ENCODE measurements around the gene NFAT5. TPM values are rescaled to one million over a fixed set of nuclear protein-coding genes. Genes with fewer than 3 reads are reported as not detected.
A peak's percentile ranks its signal among the peaks of the same experiment; 100 is the strongest.

The NFAT5 gene
- total RNA-seq, 3 donors from 2014 or later, result 29.1 to 48.4 (median 39.8) TPM

- no peaks in the 10 kb centered on the region for H3K4me1 ChIP-seq (ENCODE audit: low read depth)
- no peak overlapping the region for H3K4me3 ChIP-seq
- no peaks in the 10 kb centered on the region for H3K9me3 ChIP-seq
- no peak for TF ChIP-seq CTCF (IDR thresholded peaks at IDR 0.05)
- intact Hi-C loops (cut with DNase I, micrococcal nuclease), result no loop called here
- no peaks in the 10 kb centered on the region for H3K36me3 ChIP-seq (ENCODE audit: low read depth)
- DNase-seq (no peak), ATAC-seq (no peak)
Measured at GRCh38 chr16:69598045-69598444, 32.3 kb downstream of the NFAT5 start.

GRCh38 chr16:69599731-69600130, 34.0 kb downstream of the NFAT5 start:
- Histone ChIP-seq H3K4me1 (ENCODE audit: low read depth) (no peaks in the 10 kb centered on the region), H3K4me3 (no peak overlapping the region), H3K9me3 (no peaks in the 10 kb centered on the region), H3K36me3 (ENCODE audit: low read depth) (no peaks in the 10 kb centered on the region)
- TF ChIP-seq CTCF (IDR thresholded peaks at IDR 0.05), result no peak
- DNase-seq (no peak), ATAC-seq (no peak)
- intact Hi-C loops (cut with DNase I, micrococcal nuclease), result no loop called here

GRCh38 chr16:69600202-69600601, 34.4 kb downstream of the NFAT5 start:
- no peak overlapping the region for H3K4me3 ChIP-seq
- H3K9me3 ChIP-seq, result no peaks in the 10 kb centered on the region
- ATAC-seq, result peak; percentile 33
- H3K4me1 ChIP-seq (ENCODE audit: low read depth), result no peaks in the 10 kb centered on the region
- no peak for TF ChIP-seq CTCF (IDR thresholded peaks at IDR 0.05)
- no peak for DNase-seq
- intact Hi-C loops (cut with DNase I, micrococcal nuclease), result no loop called here
- H3K36me3 ChIP-seq (ENCODE audit: low read depth), result no peaks in the 10 kb centered on the region

GRCh38 chr16:69601250-69601649, 35.5 kb downstream of the NFAT5 start:
- ATAC-seq (no peak), DNase-seq (no peak)
- intact Hi-C loops (cut with DNase I, micrococcal nuclease), result no loop called here
- Histone ChIP-seq H3K4me1 (ENCODE audit: low read depth) (no peaks in the 10 kb centered on the region), H3K9me3 (no peaks in the 10 kb centered on the region), H3K36me3 (ENCODE audit: low read depth) (no peaks in the 10 kb centered on the region), H3K4me3 (no peak overlapping the region)
- TF ChIP-seq CTCF (IDR thresholded peaks at IDR 0.05), result no peak

- ATAC-seq (no peak), DNase-seq (no peak)
- H3K36me3 ChIP-seq (ENCODE audit: low read depth), result no peaks in the 10 kb centered on the region
- no peak for TF ChIP-seq CTCF (IDR thresholded peaks at IDR 0.05)
- intact Hi-C loops (cut with DNase I, micrococcal nuclease), result no loop called here
- H3K4me1 ChIP-seq (ENCODE audit: low read depth), result no peaks in the 10 kb centered on the region
- no peaks in the 10 kb centered on the region for H3K9me3 ChIP-seq
- H3K4me3 ChIP-seq, result no peak overlapping the region
Measured at GRCh38 chr16:69606985-69607384, 41.2 kb downstream of the NFAT5 start.

GRCh38 chr16:69607674-69608073, 41.9 kb downstream of the NFAT5 start:
- DNase-seq (no peak), ATAC-seq (no peak)
- no peaks in the 10 kb centered on the region for H3K36me3 ChIP-seq (ENCODE audit: low read depth)
- peaks cover 2% of the 10 kb centered on the region for H3K4me1 ChIP-seq (ENCODE audit: low read depth)
- TF ChIP-seq CTCF (IDR thresholded peaks at IDR 0.05), result no peak
- no peak overlapping the region for H3K4me3 ChIP-seq
- intact Hi-C loops (cut with DNase I, micrococcal nuclease), result no loop called here
- H3K9me3 ChIP-seq, result no peaks in the 10 kb centered on the region

Measured in mucosa of descending colon (tissue), 3 donors.